Nephron (organoid): ENCODE results near the gene QRSL1.
A peak's percentile ranks its signal among the peaks of the same experiment; 100 is the strongest.

ENCODE experiments used
- H3K27ac Mint-ChIP-seq, 3 experiments: 2 replicates each; pipeline ENCODE4 v1.8.0; 2020; ENCODE audit warnings: mixed read lengths in 3 of 3, mild to moderate bottlenecking in 2 of 3, moderate library complexity in 1 of 3
- H3K27me3 Mint-ChIP-seq: 2 replicates; pipeline ENCODE4 v1.8.0; 2021; ENCODE audit warnings: low read depth, mild to moderate bottlenecking, moderate library complexity, mixed read lengths
- H3K36me3 Mint-ChIP-seq: 2 replicates; pipeline ENCODE4 v1.8.0; 2020; ENCODE audit warnings: low read depth, mixed read lengths
- H3K4me1 Mint-ChIP-seq: 2 replicates; pipeline ENCODE4 v1.8.0; 2020; ENCODE audit warnings: mixed read lengths
- H3K4me3 Mint-ChIP-seq, 3 experiments: 2 replicates each; pipeline ENCODE4 v1.8.0; 2020; ENCODE audit warnings: mild to moderate bottlenecking in 3 of 3, mixed read lengths in 3 of 3, moderate library complexity in 2 of 3
- H3K9me3 Mint-ChIP-seq: 2 replicates; pipeline ENCODE4 v1.8.0; 2020; ENCODE audit warnings: mixed read lengths
- TF ChIP-seq, protein P1 (sequence below), 3 experiments: fragments of 200-600 bp; sonication (generic); IDR thresholded peaks; one replicate each; pipeline ENCODE4 v1.5.0; 2021; ENCODE audit warnings: antibody characterized with exemption in 3 of 3; ENCODE audit not compliant: unreplicated experiment in 3 of 3

The QRSL1 gene

DNA sequence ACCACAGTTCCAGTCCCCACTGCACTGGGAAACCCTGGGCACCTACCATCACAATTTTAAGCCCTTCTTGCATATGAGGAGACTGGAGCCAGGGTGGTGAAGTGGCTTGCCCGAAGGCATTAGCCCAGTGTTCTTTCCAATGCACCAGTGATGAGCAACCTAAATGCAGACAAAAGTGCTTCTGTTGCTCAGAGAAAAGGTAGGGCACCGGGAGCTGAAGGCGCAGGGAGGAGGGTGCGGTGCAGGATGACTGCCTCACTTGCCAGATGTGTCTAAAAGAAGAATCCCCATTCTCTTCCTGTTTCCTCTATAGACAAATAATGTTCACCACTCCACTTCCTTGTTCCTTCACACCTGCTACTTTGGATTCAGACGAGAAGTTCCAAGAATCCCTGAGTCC lies 86.5 kb downstream of the QRSL1 start:
- Mint-ChIP-seq H3K4me1 (peaks cover 8% of the 10 kb centered on the region), H3K9me3 (no peaks in the 10 kb centered on the region), H3K36me3 (no peaks in the 10 kb centered on the region), H3K4me3 (no peak overlapping the region), H3K27ac (peak overlapping the region in 2 of 3 experiments; percentile 22 to 40), H3K27me3 (peaks cover 12% of the 10 kb centered on the region)
- TF ChIP-seq, protein P1, sequence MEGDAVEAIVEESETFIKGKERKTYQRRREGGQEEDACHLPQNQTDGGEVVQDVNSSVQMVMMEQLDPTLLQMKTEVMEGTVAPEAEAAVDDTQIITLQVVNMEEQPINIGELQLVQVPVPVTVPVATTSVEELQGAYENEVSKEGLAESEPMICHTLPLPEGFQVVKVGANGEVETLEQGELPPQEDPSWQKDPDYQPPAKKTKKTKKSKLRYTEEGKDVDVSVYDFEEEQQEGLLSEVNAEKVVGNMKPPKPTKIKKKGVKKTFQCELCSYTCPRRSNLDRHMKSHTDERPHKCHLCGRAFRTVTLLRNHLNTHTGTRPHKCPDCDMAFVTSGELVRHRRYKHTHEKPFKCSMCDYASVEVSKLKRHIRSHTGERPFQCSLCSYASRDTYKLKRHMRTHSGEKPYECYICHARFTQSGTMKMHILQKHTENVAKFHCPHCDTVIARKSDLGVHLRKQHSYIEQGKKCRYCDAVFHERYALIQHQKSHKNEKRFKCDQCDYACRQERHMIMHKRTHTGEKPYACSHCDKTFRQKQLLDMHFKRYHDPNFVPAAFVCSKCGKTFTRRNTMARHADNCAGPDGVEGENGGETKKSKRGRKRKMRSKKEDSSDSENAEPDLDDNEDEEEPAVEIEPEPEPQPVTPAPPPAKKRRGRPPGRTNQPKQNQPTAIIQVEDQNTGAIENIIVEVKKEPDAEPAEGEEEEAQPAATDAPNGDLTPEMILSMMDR (IDR thresholded peaks at IDR 0.05; ENCODE audit: unreplicated experiment in 3 of 3), result no peak

DNA sequence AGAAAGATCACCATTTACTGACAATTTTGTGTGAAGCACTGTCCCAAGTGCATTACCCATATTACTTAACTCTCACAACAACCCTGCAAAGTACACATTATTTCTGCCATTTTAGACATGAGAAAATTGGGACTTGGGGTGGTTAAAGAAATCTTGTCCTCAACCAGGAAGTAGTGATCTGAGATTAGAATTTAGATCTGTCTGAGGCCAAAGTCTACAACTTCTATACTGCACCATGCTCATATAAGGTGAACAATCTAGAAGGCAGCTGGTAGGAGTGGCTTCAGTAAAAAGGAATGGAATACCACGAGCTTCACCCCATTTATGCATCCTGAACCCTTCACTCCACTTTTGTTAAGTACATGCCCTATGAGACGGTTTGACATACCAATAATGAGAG lies 87.6 kb downstream of the QRSL1 start:
- Mint-ChIP-seq H3K4me1 (peaks cover 8% of the 10 kb centered on the region), H3K9me3 (no peaks in the 10 kb centered on the region), H3K36me3 (no peaks in the 10 kb centered on the region), H3K27me3 (peaks cover 12% of the 10 kb centered on the region), H3K4me3 (no peak overlapping the region), H3K27ac (no peak overlapping the region)
- TF ChIP-seq, protein P1 (IDR thresholded peaks at IDR 0.05; ENCODE audit: unreplicated experiment in 3 of 3), result no peak
